ENCODE data around the gene MAEA.

MAEA gene

DNA sequence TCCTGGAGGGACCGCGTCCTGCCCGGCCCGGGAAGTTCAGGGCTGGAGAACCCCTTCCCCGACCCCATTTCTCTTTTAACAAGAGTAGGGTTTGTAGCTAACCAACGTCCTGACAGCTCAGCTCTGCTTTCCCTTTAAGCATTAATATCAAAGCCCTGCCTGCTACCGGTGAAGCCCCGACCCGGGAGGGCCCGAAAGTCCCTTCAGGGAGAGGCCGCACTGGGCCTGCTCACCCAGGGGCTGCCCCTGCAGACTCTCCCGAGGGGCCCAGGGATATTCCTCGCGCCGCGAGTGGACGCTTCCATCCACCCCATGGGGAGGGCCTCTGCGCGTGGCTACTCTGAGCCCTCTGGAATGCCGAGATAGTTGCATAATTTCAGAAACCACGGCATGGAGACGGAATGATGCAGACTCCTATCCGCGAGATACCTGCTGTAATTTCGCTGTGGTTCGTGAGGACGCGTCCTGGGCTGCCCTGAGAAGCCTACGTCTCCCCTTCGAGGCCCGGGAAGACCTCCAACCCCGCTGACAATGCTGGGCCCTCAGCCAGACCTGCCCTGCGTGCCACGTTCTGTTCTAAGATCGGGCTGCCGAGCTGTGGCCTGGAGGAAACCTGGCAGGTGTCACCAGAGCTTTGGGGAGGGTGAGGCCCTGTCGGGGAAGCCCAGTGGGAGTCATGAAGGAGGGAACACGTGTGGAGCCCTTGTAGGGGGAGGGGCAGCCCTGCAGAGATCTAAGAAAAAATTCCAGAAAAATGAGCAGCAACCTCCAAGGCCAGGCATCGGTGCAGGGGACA lies 39.8 kb upstream of the MAEA start:
- no peak for DNase-seq (ENCODE audit: low read depth)

GRCh38 chr4:1250527-1250812 lies 39.2 kb upstream of the MAEA start:
- no peak for DNase-seq (ENCODE audit: low read depth)

- no peak for DNase-seq (ENCODE audit: low read depth)
Observed at GRCh38 chr4:1250921-1251772, 38.5 kb upstream of the MAEA start.

- DNase-seq (ENCODE audit: low read depth) = no peak
Observed at GRCh38 chr4:1251773-1252066, 38.0 kb upstream of the MAEA start.

- DNase-seq (ENCODE audit: low read depth) = no peak
Observed at GRCh38 chr4:1252928-1253492, 36.7 kb upstream of the MAEA start.

- no peak for DNase-seq (ENCODE audit: low read depth)
Observed at GRCh38 chr4:1253831-1254230, 35.9 kb upstream of the MAEA start.

DNA sequence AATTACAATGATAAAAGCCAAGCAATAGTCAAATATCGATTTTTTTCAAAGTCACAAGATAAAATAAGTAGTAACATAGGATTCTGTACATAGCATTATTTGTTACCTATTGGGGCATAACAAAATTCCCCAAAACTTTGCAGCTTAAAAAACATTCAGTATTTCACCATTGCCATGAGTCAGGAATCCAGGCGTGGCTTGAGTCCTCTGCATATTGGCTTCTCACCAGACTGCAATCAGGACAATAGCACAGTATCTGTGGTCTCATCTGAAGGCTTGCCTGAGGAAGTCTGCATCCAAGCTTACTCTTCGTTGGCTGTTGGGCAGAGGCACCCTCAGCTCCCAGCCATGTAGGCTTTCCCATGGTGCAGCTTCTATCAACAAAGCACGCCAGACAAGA lies 34.5 kb upstream of the MAEA start:
- DNase-seq (ENCODE audit: low read depth) = peak; percentile 13

DNA sequence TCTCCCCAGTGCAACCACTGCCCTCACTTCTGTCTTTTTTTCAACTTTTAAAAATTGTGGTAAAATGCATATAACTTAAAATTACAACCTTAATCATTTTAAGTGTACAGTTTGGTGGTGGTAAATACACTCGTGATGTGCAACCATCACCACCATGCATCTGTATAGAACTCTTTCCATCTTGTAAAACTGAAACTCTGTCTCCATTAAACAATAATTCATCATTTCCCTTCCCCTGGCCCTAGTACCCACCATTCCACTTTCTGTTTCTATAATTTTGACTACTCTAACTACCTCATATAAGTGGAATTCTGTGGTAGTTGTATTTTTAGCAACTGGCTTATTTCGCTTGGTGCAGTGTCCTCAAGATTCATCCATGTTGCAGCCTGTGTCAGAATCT lies 34.0 kb upstream of the MAEA start:
- no peak for DNase-seq (ENCODE audit: low read depth)

GRCh38 chr4:1258457-1258856 lies 31.2 kb upstream of the MAEA start:
- no peak for DNase-seq (ENCODE audit: low read depth)

GRCh38 chr4:1259966-1260365 lies 29.7 kb upstream of the MAEA start:
- DNase-seq (ENCODE audit: low read depth) = no peak

- no peak for DNase-seq (ENCODE audit: low read depth)
Observed at GRCh38 chr4:1260418-1261106, 29.1 kb upstream of the MAEA start.

DNA sequence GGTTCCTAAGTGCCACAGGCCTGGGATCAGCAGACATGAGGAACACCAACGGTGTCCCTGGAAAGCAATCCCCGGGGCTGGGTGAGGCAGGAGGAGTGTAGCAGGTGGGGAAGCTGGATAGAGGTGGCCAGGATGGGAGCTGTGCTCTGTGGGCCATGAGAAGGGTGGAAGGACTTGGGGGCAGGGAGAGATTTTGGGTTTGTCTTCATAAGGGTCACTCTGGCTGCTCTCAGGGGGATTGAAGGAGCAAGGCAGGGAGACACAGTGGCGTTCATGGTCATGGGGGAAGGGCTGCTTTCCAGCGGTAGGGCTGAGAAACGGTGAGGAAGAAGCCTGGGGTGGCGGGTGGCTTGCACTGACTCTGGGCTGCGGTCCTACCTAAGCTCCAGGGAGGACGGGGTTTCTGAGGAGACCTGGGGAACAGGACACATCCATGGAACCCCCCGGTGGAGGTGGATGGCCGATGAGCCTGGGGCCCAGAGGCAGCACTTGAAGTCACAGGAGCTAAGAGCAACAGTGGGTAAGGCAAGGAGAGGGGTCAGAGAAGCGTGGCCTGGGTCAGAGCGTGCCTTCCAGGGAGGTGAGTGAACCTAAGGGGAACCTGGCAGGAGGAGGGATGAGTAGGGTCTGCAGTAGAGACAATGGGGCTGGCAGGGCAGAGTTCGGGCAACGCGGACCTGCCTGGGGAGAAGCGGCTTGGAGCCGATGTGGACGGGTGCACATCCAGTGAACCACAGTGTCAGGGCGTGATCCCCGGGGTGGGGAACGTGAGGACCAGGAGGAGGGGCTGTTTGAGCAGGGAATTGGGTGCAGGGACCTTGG lies 28.4 kb upstream of the MAEA start:
- no peak for DNase-seq (ENCODE audit: low read depth)

- no peak for DNase-seq (ENCODE audit: low read depth)
Observed at GRCh38 chr4:1264942-1265341, 24.7 kb upstream of the MAEA start.

DNA sequence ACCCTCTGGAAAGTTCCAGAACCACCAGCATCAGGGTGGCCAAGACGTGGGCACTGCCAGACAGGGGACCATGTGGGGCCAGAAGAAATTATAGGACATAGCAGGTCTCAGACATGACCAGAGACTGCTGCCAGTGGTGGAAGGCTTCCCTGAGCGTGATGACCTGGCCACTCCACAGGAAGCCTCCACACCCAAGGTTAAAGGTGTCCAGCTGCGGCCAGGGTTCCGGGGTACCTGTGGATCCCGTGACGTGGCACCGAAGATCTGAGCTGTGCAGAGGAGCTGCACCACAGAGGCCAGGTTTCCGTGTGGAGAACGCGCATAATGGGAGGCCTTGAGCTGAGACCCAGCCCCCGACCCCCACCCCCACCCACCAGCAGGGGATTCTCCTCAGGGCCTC lies 24.3 kb upstream of the MAEA start:
- DNase-seq (ENCODE audit: low read depth) = no peak

DNA sequence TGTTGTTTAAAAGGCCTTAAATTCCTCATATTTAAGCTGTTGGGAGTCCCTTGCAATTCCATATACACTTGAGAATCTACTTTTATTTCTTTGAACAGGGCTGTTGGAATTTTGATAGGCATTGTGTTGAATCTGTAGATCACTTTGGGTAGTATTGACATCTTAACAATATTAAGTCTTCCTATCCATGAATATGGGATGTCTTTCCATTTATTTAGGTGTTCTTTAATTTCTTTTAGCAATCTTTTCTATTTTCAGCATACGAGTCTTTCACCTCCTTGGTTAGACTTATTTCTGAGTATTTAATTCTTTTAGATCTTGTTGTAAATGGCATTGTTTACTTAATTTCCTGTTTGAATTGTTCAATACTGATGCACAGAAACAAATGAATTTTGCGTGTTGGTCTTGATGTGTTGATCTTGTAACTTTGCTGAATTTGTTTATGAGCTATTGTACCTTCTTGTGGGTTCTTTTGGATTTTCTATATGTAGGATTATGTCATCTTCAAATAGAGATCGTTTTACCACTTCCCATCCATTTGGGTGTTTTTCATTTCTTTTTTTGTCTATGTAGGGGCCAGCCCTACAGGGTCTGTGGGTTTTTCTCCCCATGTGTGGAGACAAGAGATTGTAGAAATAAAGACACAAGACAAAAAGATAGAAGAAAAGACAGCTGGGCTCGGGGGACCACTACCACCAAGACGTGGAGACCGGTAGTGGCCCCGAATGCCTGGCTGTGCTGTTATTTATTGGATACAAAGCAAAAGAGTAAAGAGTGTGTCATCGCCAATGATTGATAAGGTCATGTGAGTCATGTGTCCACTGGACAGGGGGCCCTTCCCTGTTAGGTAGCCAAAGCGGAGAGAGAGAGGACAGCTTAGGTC lies 22.6 kb upstream of the MAEA start:
- no peak for DNase-seq (ENCODE audit: low read depth)

DNA sequence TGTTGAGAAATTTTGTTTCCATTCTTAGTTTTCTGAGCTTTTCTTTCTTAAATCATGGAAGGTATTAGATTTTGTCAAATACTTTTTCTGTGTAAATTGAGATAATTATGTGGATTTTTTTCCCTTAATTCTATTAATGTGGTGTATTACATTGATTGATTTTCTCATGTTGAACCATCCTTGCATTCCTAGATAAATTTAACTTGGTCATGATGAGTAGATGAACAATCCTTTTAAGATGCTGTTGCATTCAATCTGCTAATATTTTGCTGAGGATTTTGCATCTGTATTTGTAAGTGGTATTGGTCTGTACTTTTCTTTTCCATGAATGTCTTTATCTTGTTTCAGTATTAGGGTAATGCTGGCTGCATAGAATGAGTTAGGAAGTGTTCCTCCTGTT lies 20.5 kb upstream of the MAEA start:
- DNase-seq (ENCODE audit: low read depth) = no peak

DNA sequence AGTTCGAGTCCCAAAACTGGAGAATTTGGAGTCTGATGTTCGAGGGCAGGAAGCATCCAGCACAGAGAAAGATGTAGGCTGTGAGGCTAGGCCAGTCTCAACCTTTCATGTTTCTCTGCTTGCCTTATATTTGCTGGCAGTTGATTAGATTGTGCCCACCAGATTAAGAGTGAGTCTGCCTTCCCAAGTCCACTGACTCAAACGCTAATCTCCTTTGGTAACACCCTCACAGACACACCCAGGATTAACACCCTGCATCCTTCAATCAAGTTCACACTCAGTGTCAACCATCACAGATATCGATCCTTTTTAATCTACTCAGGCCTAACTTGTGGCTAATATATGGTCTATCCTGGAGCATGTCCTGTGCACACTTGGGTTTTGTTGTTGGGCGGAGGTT lies 18.0 kb upstream of the MAEA start:
- no peak for DNase-seq (ENCODE audit: low read depth)

DNA sequence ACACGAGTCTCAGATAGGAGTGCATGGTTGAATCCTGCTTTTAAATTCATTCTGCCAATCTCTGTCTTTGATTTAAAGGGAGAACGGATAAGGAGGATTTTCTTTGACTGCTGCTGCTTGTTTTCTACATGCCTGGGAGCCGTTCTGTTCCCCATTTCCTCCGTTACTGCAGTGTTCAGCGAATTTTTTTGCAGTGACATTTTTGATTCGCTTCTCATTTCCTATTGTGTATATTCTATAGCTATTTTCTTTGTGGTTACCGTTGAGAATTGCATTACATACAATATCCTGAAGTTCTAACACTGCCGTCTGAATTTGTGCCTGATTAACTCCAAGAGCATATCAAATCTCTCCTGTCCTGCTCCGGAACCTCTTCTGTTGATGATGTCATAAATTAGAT lies 14.8 kb upstream of the MAEA start:
- DNase-seq (ENCODE audit: low read depth) = no peak

- no peak for DNase-seq (ENCODE audit: low read depth)
Observed at GRCh38 chr4:1276984-1277383, 12.7 kb upstream of the MAEA start.

DNA sequence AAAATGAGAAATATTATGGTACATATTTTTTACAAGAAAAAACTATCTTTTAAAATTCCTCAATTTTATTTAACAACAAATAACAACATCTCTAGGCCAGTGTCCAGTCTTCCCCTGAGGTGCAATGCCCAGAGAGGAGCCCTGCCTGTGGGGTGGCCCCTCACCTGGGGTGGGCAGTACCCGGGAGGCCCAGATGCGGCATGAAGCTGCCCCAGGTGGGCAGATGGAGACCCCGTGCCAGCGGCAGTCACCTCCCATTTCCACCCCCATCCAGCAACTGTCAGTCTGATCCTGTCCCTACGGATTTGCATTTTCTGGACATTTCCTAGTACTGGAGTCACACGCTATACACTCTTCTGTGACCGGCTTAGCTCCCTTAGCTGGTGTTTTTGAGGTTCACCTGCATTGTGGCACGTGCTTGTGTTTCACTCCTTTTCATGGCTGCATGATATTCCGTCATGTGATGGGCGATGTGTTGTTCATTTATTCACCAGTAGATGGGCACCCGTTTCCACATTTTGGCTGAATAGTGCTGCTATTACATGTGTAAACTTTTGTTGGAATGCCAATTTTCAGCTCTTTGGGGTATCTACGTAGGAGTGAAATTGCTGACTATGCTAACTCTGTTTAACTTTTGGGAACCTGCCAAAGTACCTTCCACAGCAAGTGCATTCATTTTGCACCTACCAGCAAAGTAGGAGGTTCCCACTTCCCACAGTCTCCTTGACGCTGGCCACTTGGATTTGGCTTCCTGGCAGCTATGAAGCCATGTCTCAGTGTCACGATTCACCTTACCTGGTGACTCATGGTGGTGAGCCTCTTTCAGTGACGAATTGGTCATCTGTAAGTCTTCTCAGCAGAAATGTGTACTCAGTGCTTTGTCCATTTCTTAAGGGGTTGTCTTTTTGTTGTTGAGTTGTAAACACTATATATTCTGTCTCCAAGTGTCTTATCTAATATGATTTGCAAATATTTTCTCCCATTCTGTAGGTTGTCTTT lies 11.7 kb upstream of the MAEA start:
- DNase-seq (ENCODE audit: low read depth) = no peak

All from stromal cell of bone marrow (primary cell).